ENCODE results near the gene FBXW11.

The FBXW11 gene

DNA sequence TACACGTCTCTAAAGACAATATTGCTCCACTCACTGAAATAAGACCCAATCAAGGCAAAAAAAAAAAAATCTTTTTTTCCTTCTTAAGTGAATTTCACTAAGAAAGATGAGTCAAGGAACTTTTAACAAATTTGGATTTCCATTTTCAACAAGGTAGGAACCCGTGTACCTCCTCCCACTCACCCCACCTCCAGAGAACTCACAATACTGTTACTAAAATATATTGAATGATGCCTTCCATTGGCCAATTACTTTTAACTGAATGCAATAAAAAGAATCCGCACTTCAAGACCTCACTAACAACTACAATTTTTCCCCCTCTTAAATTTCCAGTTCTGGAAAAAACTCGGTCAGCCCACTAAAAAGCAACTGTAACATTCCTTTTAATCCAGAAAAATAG is 50.7 kb downstream of the FBXW11 start:
- no peak overlapping the region for H3K4me3 ChIP-seq (ENCODE audit: low read length)
- no peak for DNase-seq (ENCODE audit: low read depth)
- TF ChIP-seq, protein P1, sequence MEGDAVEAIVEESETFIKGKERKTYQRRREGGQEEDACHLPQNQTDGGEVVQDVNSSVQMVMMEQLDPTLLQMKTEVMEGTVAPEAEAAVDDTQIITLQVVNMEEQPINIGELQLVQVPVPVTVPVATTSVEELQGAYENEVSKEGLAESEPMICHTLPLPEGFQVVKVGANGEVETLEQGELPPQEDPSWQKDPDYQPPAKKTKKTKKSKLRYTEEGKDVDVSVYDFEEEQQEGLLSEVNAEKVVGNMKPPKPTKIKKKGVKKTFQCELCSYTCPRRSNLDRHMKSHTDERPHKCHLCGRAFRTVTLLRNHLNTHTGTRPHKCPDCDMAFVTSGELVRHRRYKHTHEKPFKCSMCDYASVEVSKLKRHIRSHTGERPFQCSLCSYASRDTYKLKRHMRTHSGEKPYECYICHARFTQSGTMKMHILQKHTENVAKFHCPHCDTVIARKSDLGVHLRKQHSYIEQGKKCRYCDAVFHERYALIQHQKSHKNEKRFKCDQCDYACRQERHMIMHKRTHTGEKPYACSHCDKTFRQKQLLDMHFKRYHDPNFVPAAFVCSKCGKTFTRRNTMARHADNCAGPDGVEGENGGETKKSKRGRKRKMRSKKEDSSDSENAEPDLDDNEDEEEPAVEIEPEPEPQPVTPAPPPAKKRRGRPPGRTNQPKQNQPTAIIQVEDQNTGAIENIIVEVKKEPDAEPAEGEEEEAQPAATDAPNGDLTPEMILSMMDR (conservative IDR thresholded peaks at IDR 0.05; ENCODE audit: low read length) = no peak

DNA sequence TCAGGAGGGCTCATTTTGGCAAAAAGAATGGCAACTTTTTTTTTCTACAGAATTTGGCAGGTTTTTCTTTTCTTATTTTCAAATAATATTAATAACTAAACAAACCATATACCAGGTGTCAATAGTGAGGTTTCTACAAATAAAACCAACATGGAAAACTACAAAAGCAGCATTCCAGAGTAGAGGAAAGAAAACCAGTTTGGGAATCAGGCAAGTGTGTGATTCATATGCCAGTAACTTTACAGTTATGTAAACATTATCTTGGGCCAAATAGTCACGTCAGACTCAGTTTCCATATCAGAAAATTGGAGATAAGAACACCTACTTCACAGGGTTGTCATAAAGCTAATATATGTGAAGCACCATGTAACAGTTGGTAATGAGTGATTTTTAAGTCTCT is 51.7 kb downstream of the FBXW11 start:
- TF ChIP-seq, protein P1 (conservative IDR thresholded peaks at IDR 0.05; ENCODE audit: low read length) = no peak
- H3K4me3 ChIP-seq (ENCODE audit: low read length) = no peak overlapping the region
- DNase-seq (ENCODE audit: low read depth) = peak; percentile 42

GRCh38 chr5:171953860-171954701 is 52.4 kb downstream of the FBXW11 start:
- TF ChIP-seq, protein P1 (conservative IDR thresholded peaks at IDR 0.05; ENCODE audit: low read length) = no peak
- DNase-seq (ENCODE audit: low read depth) = peak; percentile 83
- H3K4me3 ChIP-seq (ENCODE audit: low read length) = no peak overlapping the region

DNA sequence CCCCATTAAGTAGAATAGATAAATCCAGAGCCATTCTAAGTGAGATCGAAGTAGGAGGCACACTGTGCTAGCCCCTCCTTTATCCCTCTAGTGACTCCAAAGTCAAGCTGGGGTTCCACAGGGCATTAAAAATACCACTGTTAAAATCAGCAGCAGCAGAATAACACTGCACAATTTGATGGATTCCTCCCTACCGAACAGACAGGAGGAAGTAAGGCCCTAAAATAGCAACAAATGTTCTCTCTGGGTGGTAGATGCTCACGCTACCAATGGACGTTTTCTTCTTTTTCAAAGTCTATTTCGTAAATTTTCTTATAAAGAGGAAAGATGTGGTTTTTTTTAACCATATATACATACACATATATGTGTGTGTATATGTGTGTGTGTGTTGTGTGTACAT is 54.4 kb downstream of the FBXW11 start:
- no peak for DNase-seq (ENCODE audit: low read depth)
- TF ChIP-seq, protein P1 (conservative IDR thresholded peaks at IDR 0.05; ENCODE audit: low read length) = no peak
- no peak overlapping the region for H3K4me3 ChIP-seq (ENCODE audit: low read length)

- no peak for DNase-seq (ENCODE audit: low read depth)
- TF ChIP-seq, protein P1 (conservative IDR thresholded peaks at IDR 0.05; ENCODE audit: low read length) = no peak
- no peak overlapping the region for H3K4me3 ChIP-seq (ENCODE audit: low read length)
These were observed 55.2 kb downstream of the FBXW11 start for GRCh38 chr5:171951218-171951617.

DNA sequence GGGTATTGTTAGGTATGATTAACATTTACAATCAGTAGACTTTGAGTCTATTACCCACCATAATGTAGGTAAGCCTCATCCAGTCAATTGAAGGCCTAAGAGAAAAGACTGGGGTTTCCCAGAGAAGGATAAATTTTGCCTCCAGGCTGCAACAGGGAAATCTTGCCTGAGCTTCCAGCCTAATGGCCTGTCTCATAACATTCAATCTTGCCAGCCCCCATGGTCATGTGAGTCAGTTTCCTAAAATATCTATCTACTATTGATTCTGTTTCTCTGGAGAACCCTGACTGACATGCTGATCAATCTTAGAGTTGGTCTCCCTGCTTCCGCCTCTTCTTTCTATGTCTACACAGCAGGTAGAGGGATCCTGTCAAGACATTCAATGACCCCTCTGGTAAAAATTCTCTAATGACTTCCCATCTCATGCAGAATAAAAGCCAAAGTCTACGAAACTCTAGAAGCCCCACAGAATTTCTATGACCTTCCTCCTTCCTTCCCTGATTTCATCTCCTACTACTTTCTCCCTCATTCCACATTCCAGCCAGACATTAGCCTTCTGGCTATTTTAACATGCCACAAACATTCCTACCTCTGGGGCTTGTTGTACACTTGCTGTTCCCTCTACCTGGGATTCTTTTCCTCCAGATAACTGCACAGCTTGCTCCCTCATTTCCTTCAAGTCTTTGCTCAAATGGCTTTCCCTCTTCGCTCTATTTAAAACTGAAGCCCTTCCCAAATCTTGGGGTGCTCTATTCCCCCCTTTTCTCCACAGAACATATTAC is 60.2 kb downstream of the FBXW11 start:
- no peak overlapping the region for H3K4me3 ChIP-seq (ENCODE audit: low read length)
- TF ChIP-seq, protein P1 (conservative IDR thresholded peaks at IDR 0.05; ENCODE audit: low read length) = peak; percentile 13; the same call in 1 of the 2 replicates
- DNase-seq (ENCODE audit: low read depth) = no peak

All from AG10803 (cell line).